ENCODE data around the gene DNASE1L3.
"Not testable (repeated sequence)": the region's sequence is repeated elsewhere in the genome, so short reads cannot be mapped to it uniquely, and the experiment has no call there.

The DNASE1L3 gene

GRCh38 chr3:58235970-58236369 lies 25.2 kb upstream of the DNASE1L3 start:
- TF ChIP-seq, protein P1, sequence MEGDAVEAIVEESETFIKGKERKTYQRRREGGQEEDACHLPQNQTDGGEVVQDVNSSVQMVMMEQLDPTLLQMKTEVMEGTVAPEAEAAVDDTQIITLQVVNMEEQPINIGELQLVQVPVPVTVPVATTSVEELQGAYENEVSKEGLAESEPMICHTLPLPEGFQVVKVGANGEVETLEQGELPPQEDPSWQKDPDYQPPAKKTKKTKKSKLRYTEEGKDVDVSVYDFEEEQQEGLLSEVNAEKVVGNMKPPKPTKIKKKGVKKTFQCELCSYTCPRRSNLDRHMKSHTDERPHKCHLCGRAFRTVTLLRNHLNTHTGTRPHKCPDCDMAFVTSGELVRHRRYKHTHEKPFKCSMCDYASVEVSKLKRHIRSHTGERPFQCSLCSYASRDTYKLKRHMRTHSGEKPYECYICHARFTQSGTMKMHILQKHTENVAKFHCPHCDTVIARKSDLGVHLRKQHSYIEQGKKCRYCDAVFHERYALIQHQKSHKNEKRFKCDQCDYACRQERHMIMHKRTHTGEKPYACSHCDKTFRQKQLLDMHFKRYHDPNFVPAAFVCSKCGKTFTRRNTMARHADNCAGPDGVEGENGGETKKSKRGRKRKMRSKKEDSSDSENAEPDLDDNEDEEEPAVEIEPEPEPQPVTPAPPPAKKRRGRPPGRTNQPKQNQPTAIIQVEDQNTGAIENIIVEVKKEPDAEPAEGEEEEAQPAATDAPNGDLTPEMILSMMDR (IDR thresholded peaks at IDR 0.05; ENCODE audit: low read depth, low read length, missing control alignments), result no peak
- no peak overlapping the region for H3K4me3 ChIP-seq (replicated peaks; ENCODE audit: low read depth, low read length)
- DNase-seq (ENCODE audit: extremely low read depth, low read depth), result no peak

DNA sequence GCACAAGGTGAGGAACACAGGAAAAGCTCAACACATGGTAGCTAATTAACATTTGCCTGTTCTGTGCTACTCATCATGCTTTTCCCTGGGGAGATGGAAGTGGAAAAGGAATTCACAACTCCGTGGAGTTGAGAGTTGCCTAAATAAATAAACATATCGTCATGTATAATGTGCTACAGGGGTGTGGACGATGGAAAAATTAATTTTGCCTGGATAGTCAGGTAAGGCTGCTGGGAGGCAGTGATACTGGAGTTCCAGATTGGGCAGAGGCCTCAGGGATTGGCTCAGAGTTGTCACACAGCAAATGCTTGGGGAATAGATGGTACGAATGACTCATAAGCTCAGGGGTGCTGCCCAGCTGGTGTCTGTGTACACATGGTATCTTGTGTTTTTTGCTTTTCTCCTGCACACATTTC lies 23.8 kb upstream of the DNASE1L3 start:
- H3K4me3 ChIP-seq (replicated peaks; ENCODE audit: low read depth, low read length), result no peak overlapping the region
- TF ChIP-seq, protein P1 (IDR thresholded peaks at IDR 0.05; ENCODE audit: low read depth, low read length, missing control alignments), result no peak
- no peak for DNase-seq (ENCODE audit: extremely low read depth, low read depth)

GRCh38 chr3:58231666-58232065 lies 20.9 kb upstream of the DNASE1L3 start:
- DNase-seq (ENCODE audit: extremely low read depth, low read depth), result no peak
- TF ChIP-seq, protein P1 (IDR thresholded peaks at IDR 0.05; ENCODE audit: low read depth, low read length, missing control alignments), result no peak
- H3K4me3 ChIP-seq (replicated peaks; ENCODE audit: low read depth, low read length), result no peak overlapping the region

- H3K4me3 ChIP-seq (replicated peaks; ENCODE audit: low read depth, low read length), result no peak overlapping the region
- DNase-seq (ENCODE audit: extremely low read depth, low read depth), result no peak
- TF ChIP-seq, protein P1 (IDR thresholded peaks at IDR 0.05; ENCODE audit: low read depth, low read length, missing control alignments), result no peak
Observed at GRCh38 chr3:58230876-58231552, 20.2 kb upstream of the DNASE1L3 start.

- not testable (repeated sequence) for DNase-seq (ENCODE audit: extremely low read depth, low read depth); H3K4me3 ChIP-seq (replicated peaks; ENCODE audit: low read depth, low read length)
Observed at GRCh38 chr3:58227933-58228332, 17.2 kb upstream of the DNASE1L3 start.

DNA sequence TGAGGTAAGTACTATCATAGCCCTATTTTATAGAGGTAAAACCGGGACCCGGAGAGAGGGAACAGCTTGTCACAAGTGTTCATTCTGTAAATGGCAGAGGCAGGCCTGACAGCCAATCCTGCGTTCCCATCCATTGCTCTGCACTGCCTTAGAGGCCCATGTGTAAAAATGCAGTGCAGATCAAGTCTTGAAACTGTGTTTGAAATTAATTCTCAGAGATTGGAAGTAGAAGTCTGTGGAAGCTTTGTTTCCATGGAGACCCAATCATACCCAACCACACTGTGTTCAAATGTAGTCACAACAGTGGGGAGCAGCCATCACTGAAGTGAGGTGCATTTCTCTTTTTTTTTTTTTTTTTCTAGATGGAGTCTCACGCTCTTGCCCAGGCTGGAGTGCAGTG lies 13.1 kb upstream of the DNASE1L3 start:
- no peak for DNase-seq (ENCODE audit: extremely low read depth, low read depth)
- TF ChIP-seq, protein P1 (IDR thresholded peaks at IDR 0.05; ENCODE audit: low read depth, low read length, missing control alignments), result no peak
- H3K4me3 ChIP-seq (replicated peaks; ENCODE audit: low read depth, low read length), result no peak overlapping the region

GRCh38 chr3:58222161-58222724 lies 11.5 kb upstream of the DNASE1L3 start:
- TF ChIP-seq, protein P1 (IDR thresholded peaks at IDR 0.05; ENCODE audit: low read depth, low read length, missing control alignments), result no peak
- H3K4me3 ChIP-seq (replicated peaks; ENCODE audit: low read depth, low read length), result no peak overlapping the region
- no peak for DNase-seq (ENCODE audit: extremely low read depth, low read depth)
